Panc1 (cell line): Measurements from ENCODE around the gene GRP.
"Not testable (repeated sequence)": the region's sequence is repeated elsewhere in the genome, so short reads cannot be mapped to it uniquely, and the experiment has no call there.

Source experiments
- POLR2AphosphoS5 ChIP-seq: IDR thresholded peaks from 2 replicates; pipeline ENCODE4 v1.6.1; 2012; ENCODE audit warnings: mild to moderate bottlenecking, low read depth, low read length, moderate library complexity
- REST ChIP-seq, 2 experiments: IDR thresholded peaks; 2 replicates each; pipeline ENCODE4 v1.6.1; 2011 to 2012; ENCODE audit warnings: low read depth in 2 of 2, control low read depth in 1 of 2, low read length in 1 of 2, mild to moderate bottlenecking in 1 of 2, moderate library complexity in 1 of 2; ENCODE audit not compliant: insufficient read depth in 1 of 2
- TCF7L2 ChIP-seq: IDR thresholded peaks from 2 replicates; pipeline ENCODE4 v1.6.1; 2011; ENCODE audit warnings: mild to moderate bottlenecking, low read depth, low read length, inconsistent platforms
- TF ChIP-seq, protein P1 (sequence below): fragments of 450-650 bp; IDR thresholded peaks from 2 replicates; pipeline ENCODE4 v1.5.1; 2017; ENCODE audit warnings: mild to moderate bottlenecking

- not testable (repeated sequence) for TF ChIP-seq REST (IDR thresholded peaks at IDR 0.05; ENCODE audit: insufficient read depth in 1 of 2, low read depth in 2 of 2, low read length in 1 of 2); POLR2AphosphoS5; TCF7L2
- TF ChIP-seq, protein P1, sequence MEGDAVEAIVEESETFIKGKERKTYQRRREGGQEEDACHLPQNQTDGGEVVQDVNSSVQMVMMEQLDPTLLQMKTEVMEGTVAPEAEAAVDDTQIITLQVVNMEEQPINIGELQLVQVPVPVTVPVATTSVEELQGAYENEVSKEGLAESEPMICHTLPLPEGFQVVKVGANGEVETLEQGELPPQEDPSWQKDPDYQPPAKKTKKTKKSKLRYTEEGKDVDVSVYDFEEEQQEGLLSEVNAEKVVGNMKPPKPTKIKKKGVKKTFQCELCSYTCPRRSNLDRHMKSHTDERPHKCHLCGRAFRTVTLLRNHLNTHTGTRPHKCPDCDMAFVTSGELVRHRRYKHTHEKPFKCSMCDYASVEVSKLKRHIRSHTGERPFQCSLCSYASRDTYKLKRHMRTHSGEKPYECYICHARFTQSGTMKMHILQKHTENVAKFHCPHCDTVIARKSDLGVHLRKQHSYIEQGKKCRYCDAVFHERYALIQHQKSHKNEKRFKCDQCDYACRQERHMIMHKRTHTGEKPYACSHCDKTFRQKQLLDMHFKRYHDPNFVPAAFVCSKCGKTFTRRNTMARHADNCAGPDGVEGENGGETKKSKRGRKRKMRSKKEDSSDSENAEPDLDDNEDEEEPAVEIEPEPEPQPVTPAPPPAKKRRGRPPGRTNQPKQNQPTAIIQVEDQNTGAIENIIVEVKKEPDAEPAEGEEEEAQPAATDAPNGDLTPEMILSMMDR, result not testable (repeated sequence)
Measured at GRCh38 chr18:59255491-59255890, 35.5 kb downstream of the GRP start.
